ENCODE measurements around the gene ITFG2. TPM values are rescaled to one million over a fixed set of nuclear protein-coding genes. Genes with fewer than 3 reads are reported as not detected.

The ITFG2 gene
- total and polyA plus RNA-seq, 12 donors = 10.4 to 30.3 (median 13.3) TPM

- WGBS, 2 donors = 11 to 13% methylated on average over 25 of the region's 25 CpGs
- Histone ChIP-seq H3K27me3 (peaks cover 0 to 19% (median 0%) of the 10 kb centered on the region in 7 donors), H3K4me3 (peak overlapping the region in 7 of 10 donors; percentile 16 to 49 (median 28)), H3K36me3 (no peaks in the 10 kb centered on the region), H3K27ac (no peak overlapping the region), H3K9me3 (no peaks in the 10 kb centered on the region), H3K4me1 (peaks cover 0 to 11% (median 9%) of the 10 kb centered on the region in 9 donors)
- intact Hi-C loops (cut with DNase I) = loop anchor here in 2 of 10 donors (1.0 to 10.0 kb wide), 3 partner anchors 45 to 979 kb away; no protein-coding TSS in a partner anchor
- peak; percentile 73 to 95 (median 92) for TF ChIP-seq CTCF (IDR thresholded peaks at IDR 0.05)
- peak; percentile 74 to 75 for DNase-seq
- peak; percentile 93 to 97 (median 96) for ATAC-seq
Measured at GRCh38 chr12:2783936-2784600, 28.4 kb upstream of the ITFG2 start.

- no peak overlapping the region for H3K4me3 ChIP-seq
- H3K9me3 ChIP-seq = no peaks in the 10 kb centered on the region
- no peaks in the 10 kb centered on the region for H3K36me3 ChIP-seq
- ATAC-seq (no peak), DNase-seq (no peak)
- no peak overlapping the region for H3K27ac ChIP-seq
- intact Hi-C loops (cut with DNase I) = loop anchor here in 1 of 10 donors (10.0 kb wide), 2 partner anchors 100 to 980 kb away; no protein-coding TSS in a partner anchor
- 69 to 76% methylated on average over 5 of the region's 5 CpGs for whole genome bisulfite sequencing, 2 donors
- peaks cover 0 to 11% (median 9%) of the 10 kb centered on the region in 9 donors for H3K4me1 ChIP-seq
- TF ChIP-seq CTCF (IDR thresholded peaks at IDR 0.05) = no peak
- H3K27me3 ChIP-seq = peaks cover 0 to 19% (median 0%) of the 10 kb centered on the region in 7 donors
Measured at GRCh38 chr12:2785017-2785416, 27.5 kb upstream of the ITFG2 start.

- TF ChIP-seq CTCF (IDR thresholded peaks at IDR 0.05) = no peak
- Histone ChIP-seq H3K27ac (no peak overlapping the region), H3K36me3 (no peaks in the 10 kb centered on the region), H3K27me3 (no peaks in the 10 kb centered on the region), H3K4me3 (no peak overlapping the region), H3K4me1 (peaks cover 1 to 10% (median 7%) of the 10 kb centered on the region in 9 donors), H3K9me3 (no peaks in the 10 kb centered on the region)
- ATAC-seq (no peak), DNase-seq (no peak)
- intact Hi-C loops (cut with DNase I) = no loop called here
- 82 to 86% methylated on average over 6 of the region's 6 CpGs for WGBS, 2 donors
Measured at GRCh38 chr12:2791089-2791488, 21.4 kb upstream of the ITFG2 start.

GRCh38 chr12:2792671-2793500, 19.6 kb upstream of the ITFG2 start:
- Histone ChIP-seq H3K27me3 (no peaks in the 10 kb centered on the region), H3K4me3 (no peak overlapping the region), H3K36me3 (peaks cover 0 to 10% (median 0%) of the 10 kb centered on the region in 9 donors), H3K4me1 (peaks cover 12 to 28% (median 24%) of the 10 kb centered on the region in 9 donors), H3K9me3 (no peaks in the 10 kb centered on the region), H3K27ac (no peak overlapping the region)
- intact Hi-C loops (cut with DNase I) = no loop called here
- DNase-seq = no peak
- WGBS, 2 donors = 80 to 82% methylated on average over 25 of the region's 25 CpGs
- ATAC-seq = no peak
- TF ChIP-seq CTCF (IDR thresholded peaks at IDR 0.05) = no peak

Data from heart right ventricle (tissue), 16 donors.